SJSA1 (cell line): Measurements from ENCODE around the gene ADH1B. TPM values are rescaled to one million over a fixed set of nuclear protein-coding genes. Genes with fewer than 3 reads are reported as not detected.

ENCODE experiments used
- total RNA-seq: library from RNA; depleted of rRNA; stranded (reverse); fragments of >200 nt; shearing (Covaris generic); gene quantifications from 2 replicates; pipeline ENCODE4 v1.2.3, GENCODE V29; 2014; rRNA removed

Gene ADH1B
- total RNA-seq, 1 experiment from 2014 or later = not detected

Other genes with a start within 250 kb of the ADH1B start
- gene ADH5, start 232.6 kb downstream of the ADH1B start, total RNA-seq = 206 and 212 TPM in 2 replicates
- gene ADH4, start 177.1 kb downstream of the ADH1B start, total RNA-seq = not detected in 2 replicates
- not detected in 2 replicates for gene ADH6, start 102.2 kb downstream of the ADH1B start, total RNA-seq
- not detected in 2 replicates for gene ADH1A, start 30.4 kb downstream of the ADH1B start, total RNA-seq
- not detected in 2 replicates for gene ADH1C, start 31.3 kb upstream of the ADH1B start, total RNA-seq
- gene ADH7, start 113.9 kb upstream of the ADH1B start, total RNA-seq = not detected in 2 replicates
- gene C4orf17, start 189.6 kb upstream of the ADH1B start, total RNA-seq = not detected in 2 replicates
- gene TRMT10A, start 242.6 kb upstream of the ADH1B start, total RNA-seq = 3.5 and 12.1 TPM in 2 replicates